Amniotic stem cell (primary cell): Measurements from ENCODE around the gene CDK5RAP3.
A peak's percentile ranks its signal among the peaks of the same experiment; 100 is the strongest.

Experiments used
- DNase-seq: peaks from one replicate; lab custom pipeline; 2025; lab: John Stamatoyannopoulos, UW

Gene CDK5RAP3

DNA sequence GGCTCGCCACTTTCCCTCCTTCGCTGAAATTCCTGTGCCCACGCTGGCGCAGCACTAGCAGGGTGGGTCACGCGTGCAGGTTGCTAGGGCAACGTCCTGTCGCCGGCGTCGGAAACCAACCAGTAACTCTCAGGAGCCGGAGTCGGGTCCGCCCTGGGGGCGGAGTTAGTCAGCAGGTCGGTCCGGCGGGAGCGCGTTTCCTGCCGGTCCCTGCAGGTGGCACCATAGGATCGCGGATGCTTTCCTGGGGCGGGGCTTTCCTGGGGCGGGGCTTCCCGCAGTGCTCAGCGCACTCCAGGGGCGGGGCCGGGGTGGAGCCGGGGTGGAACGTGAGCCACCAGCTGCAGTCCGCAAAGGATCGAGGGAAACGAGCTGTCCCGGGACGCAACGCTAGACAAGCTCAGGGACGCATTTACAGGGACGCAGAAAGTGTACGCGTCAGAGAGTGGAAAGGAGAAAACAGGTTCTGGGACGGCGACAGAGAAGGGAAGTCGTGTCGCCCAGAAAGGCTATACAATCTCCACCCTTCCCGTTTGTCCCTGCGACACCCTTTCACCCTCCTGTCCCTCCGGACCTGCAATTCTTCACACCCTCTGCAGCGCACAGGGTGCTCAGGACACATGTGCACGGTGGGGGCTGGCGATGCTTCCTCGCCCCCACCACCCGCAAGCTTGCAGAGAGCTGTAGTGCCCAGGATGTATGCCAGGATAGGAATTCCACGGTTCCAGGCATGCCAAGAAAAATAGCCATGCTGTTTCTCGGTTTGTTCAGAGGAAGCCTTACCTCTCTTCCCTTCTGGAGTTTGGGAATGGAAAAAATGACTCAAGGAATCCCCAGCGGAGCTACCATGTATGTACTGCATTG is 54.4 kb downstream of the CDK5RAP3 start:
- peak; percentile 92 for DNase-seq

DNA sequence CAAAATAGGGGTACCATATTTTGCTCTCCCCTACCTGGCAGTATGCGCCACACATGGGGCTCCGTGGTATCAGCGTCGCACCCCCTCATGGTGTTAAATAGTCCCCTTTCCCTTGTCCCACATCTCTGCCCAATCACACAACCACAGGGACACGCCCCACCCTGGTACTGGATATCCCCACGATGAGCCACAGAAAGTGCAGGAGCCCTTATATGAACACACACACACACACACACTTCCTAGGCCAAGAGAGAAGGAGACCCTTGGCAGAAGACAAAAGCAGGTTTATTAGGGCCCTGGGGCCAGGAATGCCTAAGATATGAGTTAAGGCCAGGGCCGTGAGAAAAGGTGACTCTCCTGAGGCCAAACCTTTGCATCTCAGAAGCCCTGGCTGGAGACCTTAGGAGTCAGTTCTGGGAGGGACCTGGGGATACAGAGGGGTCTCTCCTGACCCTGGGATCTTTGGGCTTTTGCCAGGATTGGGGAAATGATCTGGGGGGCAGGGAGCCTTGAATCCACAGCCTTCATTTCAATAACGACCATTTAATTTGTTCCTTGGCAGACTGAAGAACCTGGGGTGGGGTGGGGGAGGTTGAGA is 55.1 kb downstream of the CDK5RAP3 start:
- DNase-seq, result no peak

DNA sequence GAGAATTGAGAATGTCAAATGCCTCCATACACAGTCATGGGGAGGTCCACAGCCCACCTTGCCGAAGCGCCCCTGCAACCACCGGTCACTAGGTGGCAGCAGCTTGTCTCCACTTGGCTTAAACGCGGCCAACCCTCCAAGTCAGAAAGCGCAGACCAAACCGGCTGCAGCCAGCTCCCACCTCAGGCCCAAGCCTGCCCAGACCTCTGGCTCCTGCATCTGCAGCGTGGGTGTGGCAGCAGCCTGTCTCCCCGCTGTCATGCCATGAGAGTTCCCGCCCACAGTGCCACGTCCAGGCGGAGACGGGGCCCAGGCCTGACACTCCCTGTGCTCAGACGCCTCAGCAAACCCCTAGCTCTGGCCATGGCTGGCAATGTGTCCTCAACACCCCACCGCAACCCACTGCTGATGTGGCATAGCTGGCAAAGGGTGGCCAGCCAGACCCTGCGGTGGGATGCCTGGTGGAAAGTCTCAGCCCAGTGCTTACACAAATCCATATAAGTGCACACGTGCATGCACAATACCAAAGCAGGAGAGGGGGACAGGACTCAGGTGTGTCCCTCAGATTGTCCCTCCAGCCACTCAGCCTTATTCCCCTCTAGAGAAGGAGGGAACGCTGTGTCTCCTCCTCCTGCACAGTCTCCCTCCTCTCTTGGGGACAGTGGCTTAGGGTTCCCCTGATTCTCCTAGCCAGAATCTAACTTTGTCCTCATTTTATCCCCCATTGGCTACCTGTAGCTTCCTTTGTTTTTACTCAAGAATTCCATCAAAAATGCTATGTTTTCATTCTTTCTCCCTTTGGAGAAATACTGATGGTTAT is 55.8 kb downstream of the CDK5RAP3 start:
- peak; percentile 87 for DNase-seq

DNA sequence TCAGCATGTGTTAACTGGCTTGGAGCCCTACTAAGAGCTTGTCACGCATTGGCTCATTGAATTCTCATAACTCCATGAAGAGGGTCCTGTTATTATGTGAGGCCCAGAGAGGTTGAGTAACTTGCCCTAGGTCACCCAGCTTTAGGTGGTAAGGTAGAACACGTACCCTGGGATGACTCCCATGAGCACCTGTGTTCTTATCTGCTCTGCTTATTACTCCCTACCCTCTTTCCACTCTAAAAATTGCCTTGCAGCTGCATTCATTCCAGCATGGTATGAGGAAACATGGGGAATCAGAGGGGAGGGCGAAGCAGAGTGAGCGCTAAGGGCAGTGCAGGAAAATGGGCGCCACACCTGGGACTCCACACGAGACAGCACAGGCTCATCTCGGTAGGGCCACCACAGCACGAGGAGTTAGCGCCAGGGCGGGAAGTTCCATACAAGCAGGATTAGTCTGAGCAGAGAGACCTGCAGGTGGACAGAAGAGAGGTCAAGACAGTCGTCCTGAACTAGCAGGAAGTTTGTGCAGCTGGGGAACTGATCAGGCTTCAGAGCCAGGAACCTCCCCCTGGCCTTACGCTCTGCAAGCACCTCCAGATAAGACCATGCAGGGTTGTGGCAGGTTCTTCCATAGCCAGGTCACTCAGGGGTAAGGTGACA is 56.5 kb downstream of the CDK5RAP3 start:
- DNase-seq, result no peak

DNA sequence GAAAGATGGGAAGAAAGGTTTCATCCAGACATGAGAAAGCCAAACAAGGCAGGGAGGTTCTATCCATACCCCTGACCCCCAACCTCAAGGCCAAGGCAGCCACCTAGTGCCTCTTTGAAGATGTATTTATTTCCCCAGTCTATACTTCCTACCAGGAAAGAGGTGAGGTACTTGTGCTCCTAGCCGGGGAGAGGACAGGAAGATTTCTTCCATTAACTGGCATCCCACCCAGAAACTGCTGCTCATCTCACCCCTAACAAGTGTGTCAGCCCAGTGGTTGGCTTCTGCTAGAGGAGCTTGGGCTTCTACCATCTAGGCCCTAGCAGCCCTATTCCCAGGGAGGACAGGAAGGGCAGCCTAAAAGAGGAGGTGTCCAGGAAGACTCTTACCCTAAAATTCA is 57.8 kb downstream of the CDK5RAP3 start:
- DNase-seq, result no peak

DNA sequence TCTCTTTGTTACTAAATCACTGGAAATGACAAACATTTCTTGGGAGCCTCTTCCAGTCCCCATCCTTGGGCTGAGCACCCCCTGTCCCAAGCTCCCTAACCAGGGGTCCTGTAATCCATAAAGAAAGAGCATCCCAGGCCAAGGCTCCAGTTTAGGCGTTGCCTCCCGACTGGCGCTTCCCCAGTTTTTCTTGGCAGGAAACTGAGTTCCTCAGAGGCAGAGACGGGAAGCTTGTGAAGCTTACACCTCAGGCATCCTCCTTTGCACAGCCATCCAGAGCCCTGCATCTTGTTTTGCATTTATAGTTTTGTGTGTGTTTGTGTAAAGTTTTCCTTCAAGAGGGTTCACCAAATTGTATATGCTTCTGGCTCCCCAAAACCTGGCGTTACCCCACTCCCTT is 59.6 kb downstream of the CDK5RAP3 start:
- DNase-seq, result no peak
